IMR-90 (cell line): ENCODE measurements around the gene ELOVL5. TPM values are rescaled to one million over a fixed set of nuclear protein-coding genes. Genes with fewer than 3 reads are reported as not detected.

Experiments
- ATAC-seq: fragments of 200-7000 bp; cut with Tn5 transposase; 2 replicates; pipeline ENCODE4 v1.9.1; 2020; ENCODE audit warnings: low read depth, mild to moderate bottlenecking, moderate library complexity
- BruUV-seq: library from RNA; stranded (reverse); fragments of 400-500 nt; replicated peaks from 2 replicates; lab custom pipeline; 2021; lab: Mats Ljungman, UMichigan
- CTCF ChIA-PET: fragments of 300-600 bp; formaldehyde crosslinking; extraction: SDS; loops from one replicate; lab custom pipeline; 2021; ENCODE audit warnings: antibody characterized with exemption; lab: Yijun Ruan, JAX
- POLR2A ChIA-PET: fragments of 300-600 bp; sonication (Branson Sonifier 250); formaldehyde crosslinking; loops from one replicate; lab custom pipeline; 2022; ENCODE audit warnings: antibody characterized with exemption; ENCODE audit not compliant: unreplicated experiment; lab: Charles Lee
- DNase-seq: peaks from one replicate; pipeline ENCODE4 v3.0.0; 2013
- H2AFZ ChIP-seq: replicated peaks from 2 replicates; pipeline ENCODE3; 2013; ENCODE audit warnings: low read length, mild to moderate bottlenecking; ENCODE audit not compliant: poor library complexity
- H2AK5ac ChIP-seq: 2 replicates; pipeline ENCODE4 v1.6.1; 2013; ENCODE audit warnings: low read depth, low read length, inconsistent platforms
- H2AK9ac ChIP-seq: replicated peaks from 2 replicates; pipeline ENCODE3; 2013; ENCODE audit warnings: mild to moderate bottlenecking, low read depth, low read length, moderate library complexity; ENCODE audit not compliant: poor library complexity
- H2BK120ac ChIP-seq: 2 replicates; pipeline ENCODE4 v1.6.1; 2013; ENCODE audit warnings: low read depth, low read length, inconsistent platforms
- H2BK15ac ChIP-seq: 3 replicates; pipeline ENCODE4 v1.6.1; 2013; ENCODE audit warnings: low read depth, low read length, inconsistent platforms
- H2BK20ac ChIP-seq: 2 replicates; pipeline ENCODE4 v1.6.1; 2013; ENCODE audit warnings: low read depth, mild to moderate bottlenecking, inconsistent platforms, low read length, moderate library complexity
- H2BK5ac ChIP-seq: 2 replicates; pipeline ENCODE4 v1.6.1; 2013; ENCODE audit warnings: mild to moderate bottlenecking, low read depth, low read length, inconsistent platforms; ENCODE audit not compliant: poor library complexity, severe bottlenecking
- H3K14ac ChIP-seq: replicated peaks from 2 replicates; pipeline ENCODE4 v1.6.1; 2013; ENCODE audit warnings: low read depth, low read length, inconsistent platforms
- H3K18ac ChIP-seq: 2 replicates; pipeline ENCODE4 v1.6.1; 2013; ENCODE audit warnings: low read depth, low read length, control low read depth
- H3K23ac ChIP-seq: 2 replicates; pipeline ENCODE4 v1.6.1; 2013; ENCODE audit warnings: low read depth, low read length, inconsistent platforms
- H3K27ac ChIP-seq: 2 replicates; pipeline ENCODE4 v1.5.1; 2013; ENCODE audit warnings: mild to moderate bottlenecking, control low read depth, low read length; ENCODE audit not compliant: insufficient read depth
- H3K27me3 ChIP-seq: 2 replicates; pipeline ENCODE4 v1.6.1; 2013; ENCODE audit warnings: low read length; ENCODE audit not compliant: control insufficient read depth, insufficient read depth
- H3K36me3 ChIP-seq: 2 replicates; pipeline ENCODE4 v1.6.1; 2013; ENCODE audit warnings: low read length, mixed read lengths; ENCODE audit not compliant: control insufficient read depth, insufficient read depth
- H3K4ac ChIP-seq: 2 replicates; pipeline ENCODE4 v1.6.1; 2013; ENCODE audit warnings: low read depth, low read length, inconsistent platforms
- H3K4me1 ChIP-seq: 2 replicates; pipeline ENCODE4 v1.6.1; 2013; ENCODE audit warnings: low read length, mixed read lengths; ENCODE audit not compliant: control insufficient read depth, insufficient read depth
- H3K4me2 ChIP-seq: 2 replicates; pipeline ENCODE4 v1.6.1; 2013; ENCODE audit warnings: low read depth, mild to moderate bottlenecking, control low read depth, low read length, moderate library complexity
- H3K4me3 ChIP-seq: 2 replicates; pipeline ENCODE4 v1.5.1; 2013; ENCODE audit warnings: low read depth, mild to moderate bottlenecking, control low read depth, low read length, moderate library complexity; ENCODE audit not compliant: insufficient read depth
- H3K56ac ChIP-seq: 2 replicates; pipeline ENCODE4 v1.6.1; 2013; ENCODE audit warnings: low read length, inconsistent platforms; ENCODE audit not compliant: insufficient read depth; ENCODE audit errors: extremely low read depth
- H3K79me1 ChIP-seq, 2 experiments: 2 replicates each; pipeline ENCODE4 v1.6.1; 2013; ENCODE audit warnings: low read length in 2 of 2, inconsistent platforms in 1 of 2, low read depth in 1 of 2
- H3K9ac ChIP-seq: 2 replicates; pipeline ENCODE4 v1.6.1; 2013; ENCODE audit warnings: low read depth, low read length, control low read depth
- H3K9me1 ChIP-seq: 2 replicates; pipeline ENCODE4 v1.6.1; 2013; ENCODE audit warnings: low read length, inconsistent platforms; ENCODE audit not compliant: insufficient read depth
- H3K9me3 ChIP-seq: 2 replicates; pipeline ENCODE4 v1.6.1; 2013; ENCODE audit warnings: low read length; ENCODE audit not compliant: control insufficient read depth, insufficient read depth
- H4K20me1 ChIP-seq: 2 replicates; pipeline ENCODE4 v1.6.1; 2013; ENCODE audit warnings: low read length, inconsistent platforms; ENCODE audit not compliant: insufficient read depth
- H4K5ac ChIP-seq: 2 replicates; pipeline ENCODE4 v1.6.1; 2013; ENCODE audit warnings: mild to moderate bottlenecking, low read depth, low read length, control low read depth
- H4K8ac ChIP-seq, 2 experiments: 2 replicates each; pipeline ENCODE4 v1.6.1; 2013; ENCODE audit warnings: low read depth in 2 of 2, low read length in 2 of 2, control low read depth in 1 of 2, inconsistent platforms in 1 of 2
- H4K91ac ChIP-seq: 2 replicates; pipeline ENCODE4 v1.6.1; 2013; ENCODE audit warnings: low read depth, low read length, inconsistent platforms; ENCODE audit not compliant: insufficient read depth
- CHD1 ChIP-seq: IDR thresholded peaks from 2 replicates; pipeline ENCODE4 v1.6.1; 2012; ENCODE audit warnings: low read depth, low read length, improper control_type of control experiment
- ELK1 ChIP-seq: fragments of 150-350 bp; IDR thresholded peaks from 2 replicates; pipeline ENCODE4 v1.6.1; 2016; ENCODE audit warnings: low read depth, mild to moderate bottlenecking, low read length, moderate library complexity, borderline replicate concordance
- SMC3 ChIP-seq: fragments of 150-350 bp; IDR thresholded peaks from 2 replicates; pipeline ENCODE4 v1.6.1; 2016; ENCODE audit warnings: low read depth, mild to moderate bottlenecking, antibody characterized with exemption, low read length, moderate library complexity
- WGBS, 2 experiments: methylation state at CpG; one replicate each; pipeline versions ENCODE4 v1.1.5 to v1.1.7; 2013; ENCODE audit warnings: missing lambda C conversion rate in 2 of 2; ENCODE audit not compliant: insufficient read length in 1 of 2; ENCODE audit errors: extremely low coverage in 2 of 2; 5-methylcytosine and 5-hydroxymethylcytosine counted together
- dilution Hi-C: fragments of 300-500 bp; cut with HindIII; formaldehyde crosslinking; loops from one replicate; pipeline ENCODE4 v1.14.3; 2018; ENCODE audit warnings: low sequenced_read_pairs; ENCODE audit not compliant: unreplicated experiment
- in situ Hi-C: fragments of 300-500 bp; cut with MboI; formaldehyde crosslinking; loops from 3 replicates; pipeline ENCODE4 v1.14.3; 2019; ENCODE audit warnings: low sequenced_read_pairs, inconsistent platforms, mixed read lengths
- intact Hi-C: fragments of 100-400 bp; cut with micrococcal nuclease; formaldehyde crosslinking; loops from 2 replicates; pipeline ENCODE4 v1.10.0; 2022
- polyA plus RNA-seq, 3 experiments: library from polyadenylated mRNA; depleted of rRNA; stranded (reverse); fragments of >200 nt; gene quantifications; 2 replicates each; pipeline ENCODE4 v1.2.3, GENCODE V29; 2012; ENCODE audit warnings: low replicate concordance in 1 of 3
- total RNA-seq: library from RNA; depleted of rRNA; stranded (reverse); fragments of >200 nt; gene quantifications from 2 replicates; pipeline ENCODE4 v1.2.3, GENCODE V29; 2012

Gene ELOVL5
- total and polyA plus RNA-seq, 2 of the 4 experiments (the other 2 are of a cell fraction): 32.1 to 42.3 TPM

- ATAC-seq (no peak), DNase-seq (no peak)
- H4K91ac ChIP-seq: no peak overlapping the region
- no peak overlapping the region for H4K8ac ChIP-seq
- no peaks in the 10 kb centered on the region for H3K9me1 ChIP-seq
- no peak overlapping the region for H2AK9ac ChIP-seq
- no peak overlapping the region for H4K5ac ChIP-seq
- no peaks in the 10 kb centered on the region for H3K79me1 ChIP-seq
- H3K9ac ChIP-seq: no peak overlapping the region
- H3K18ac ChIP-seq: no peak overlapping the region
- ChIA-PET POLR2A (no interaction called here), CTCF (no interaction called here)
- no peaks in the 10 kb centered on the region for H3K36me3 ChIP-seq
- H3K4me1 ChIP-seq: no peaks in the 10 kb centered on the region
- 72% methylated on average over 2 of the region's 5 CpGs; no CpG with 5 or more reads in 1 of the 2 experiments for WGBS, 2 experiments
- no peak overlapping the region for H2BK5ac ChIP-seq
- H3K27me3 ChIP-seq: peaks cover 15% of the 10 kb centered on the region
- TF ChIP-seq ELK1 (no peak), SMC3 (no peak), CHD1 (no peak)
- H2BK20ac ChIP-seq: no peak overlapping the region
- H2BK15ac ChIP-seq: no peak overlapping the region
- no peak overlapping the region for H2BK120ac ChIP-seq
- no peak overlapping the region for H2AFZ ChIP-seq
- in situ Hi-C loops: no loop called here
- dilution Hi-C loops: no loop called here
- H3K23ac ChIP-seq: no peak overlapping the region
- no peak overlapping the region for H2AK5ac ChIP-seq
- no peaks in the 10 kb centered on the region for H4K20me1 ChIP-seq
- intact Hi-C loops: no loop called here
- H3K9me3 ChIP-seq: peaks cover 2% of the 10 kb centered on the region; the same call in 1 of the 2 replicates
- no peak overlapping the region for H3K4me3 ChIP-seq
- no TSS peak for BruUV-seq
- no peak overlapping the region for H3K4me2 ChIP-seq
- H3K14ac ChIP-seq: no peak overlapping the region
- no peak overlapping the region for H3K56ac ChIP-seq
- no peak overlapping the region for H3K4ac ChIP-seq
- H3K27ac ChIP-seq: no peak overlapping the region
Measured at GRCh38 chr6:53382421-53382820, 33.7 kb upstream of the ELOVL5 start.
